K562 (cell line): ENCODE measurements around the gene HEATR9.

Experiments
- CBFA2T3 ChIP-seq: fragments of 450-650 bp; IDR thresholded peaks from 2 replicates; pipeline ENCODE4 v1.6.1; 2017
- CBFB ChIP-seq: sonication (generic); formaldehyde crosslinking; IDR thresholded peaks from 2 replicates; pipeline ENCODE4 v1.4.0; 2020; ENCODE audit warnings: mild to moderate bottlenecking, missing genetic modification reagents
- EZH2 ChIP-seq: IDR thresholded peaks from 2 replicates; pipeline ENCODE4 v1.6.1; 2012; ENCODE audit warnings: low read depth, mild to moderate bottlenecking, inconsistent platforms, low read length, borderline replicate concordance
- FOXK2 ChIP-seq, 2 experiments: fragments of 450-650 bp; IDR thresholded peaks in 1 of 2; conservative IDR thresholded peaks in 1 of 2; 2 replicates each; pipeline ENCODE4 v1.6.1; 2016; ENCODE audit warnings: low read depth in 2 of 2, mild to moderate bottlenecking in 1 of 2
- GABPB1 ChIP-seq: sonication (generic); formaldehyde crosslinking; IDR thresholded peaks from 2 replicates; pipeline ENCODE4 v1.8.0; 2022; ENCODE audit warnings: mild to moderate bottlenecking, missing genetic modification reagents
- ZNF347 ChIP-seq: fragments of 450-650 bp; formaldehyde crosslinking; IDR thresholded peaks from 2 replicates; pipeline ENCODE4 v1.4.0; 2020; ENCODE audit warnings: low read depth, mild to moderate bottlenecking, moderate library complexity

- no peak for TF ChIP-seq CBFA2T3
- TF ChIP-seq CBFB (CRISPR knock-in tag), result no peak
- no peak for TF ChIP-seq FOXK2 (conservative IDR thresholded peaks at IDR 0.05 in 1 of 2, IDR thresholded peaks at IDR 0.05 in 1 of 2; ENCODE audit: low read depth in 2 of 2)
- TF ChIP-seq GABPB1, result no peak
- no peak for TF ChIP-seq ZNF347
- no peak for TF ChIP-seq EZH2
Observed at GRCh38 chr17:35909408-35909807, 40.7 kb upstream of the HEATR9 start.
